ENCODE results near the gene PPIL1. TPM values are rescaled to one million over a fixed set of nuclear protein-coding genes. Genes with fewer than 3 reads are reported as not detected.

Gene PPIL1
- total RNA-seq, 1 experiment from 2014 or later: 87.8 TPM

GRCh38 chr6:36924131-36924530, 49.5 kb upstream of the PPIL1 start:
- no peak for DNase-seq
- H3K27ac Mint-ChIP-seq: no peak overlapping the region
- TF ChIP-seq, protein P1, sequence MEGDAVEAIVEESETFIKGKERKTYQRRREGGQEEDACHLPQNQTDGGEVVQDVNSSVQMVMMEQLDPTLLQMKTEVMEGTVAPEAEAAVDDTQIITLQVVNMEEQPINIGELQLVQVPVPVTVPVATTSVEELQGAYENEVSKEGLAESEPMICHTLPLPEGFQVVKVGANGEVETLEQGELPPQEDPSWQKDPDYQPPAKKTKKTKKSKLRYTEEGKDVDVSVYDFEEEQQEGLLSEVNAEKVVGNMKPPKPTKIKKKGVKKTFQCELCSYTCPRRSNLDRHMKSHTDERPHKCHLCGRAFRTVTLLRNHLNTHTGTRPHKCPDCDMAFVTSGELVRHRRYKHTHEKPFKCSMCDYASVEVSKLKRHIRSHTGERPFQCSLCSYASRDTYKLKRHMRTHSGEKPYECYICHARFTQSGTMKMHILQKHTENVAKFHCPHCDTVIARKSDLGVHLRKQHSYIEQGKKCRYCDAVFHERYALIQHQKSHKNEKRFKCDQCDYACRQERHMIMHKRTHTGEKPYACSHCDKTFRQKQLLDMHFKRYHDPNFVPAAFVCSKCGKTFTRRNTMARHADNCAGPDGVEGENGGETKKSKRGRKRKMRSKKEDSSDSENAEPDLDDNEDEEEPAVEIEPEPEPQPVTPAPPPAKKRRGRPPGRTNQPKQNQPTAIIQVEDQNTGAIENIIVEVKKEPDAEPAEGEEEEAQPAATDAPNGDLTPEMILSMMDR (conservative IDR thresholded peaks at IDR 0.05): no peak
- H3K4me1 Mint-ChIP-seq: 0 out of 4 replicates have a peak, but pooled peaks cover 2 to 3% of the 10 kb centered on the region in 2 experiments
- no peak overlapping the region for H4K91ac ChIP-seq (ENCODE audit: insufficient read length, low read depth, low read length)
- H3K9me3 ChIP-seq (ENCODE audit: control insufficient read depth, low read depth, low read length): no peaks in the 10 kb centered on the region
- no peak overlapping the region for H4K8ac ChIP-seq (replicated peaks; ENCODE audit: insufficient read length, low read depth, low read length)
- H2BK120ac ChIP-seq (ENCODE audit: low read depth, low read length, poor library complexity, severe bottlenecking): no peak overlapping the region
- H3K4me1 ChIP-seq (ENCODE audit: insufficient read depth, low read length): no peaks in the 10 kb centered on the region
- no peak overlapping the region for H4K5ac ChIP-seq (ENCODE audit: insufficient read length, low read depth, low read length)
- H3K4ac ChIP-seq (ENCODE audit: low read depth, low read length): no peak overlapping the region
- H3K4me2 ChIP-seq (ENCODE audit: insufficient read depth, insufficient read length, low read length): no peak overlapping the region
- H3K4me3 Mint-ChIP-seq: no peak overlapping the region
- WGBS (ENCODE audit: extremely low coverage, insufficient read length, low lambda C conversion rate): no CpG with 5 or more reads among the region's 4 CpGs
- no peak overlapping the region for H3K18ac ChIP-seq (ENCODE audit: insufficient read length, low read depth, low read length)
- H2BK15ac ChIP-seq (ENCODE audit: low read depth, low read length): no peak overlapping the region
- H2BK5ac ChIP-seq (ENCODE audit: insufficient read length, low read length): no peak overlapping the region
- H3T11ph ChIP-seq (ENCODE audit: low read length): no peak overlapping the region
- no peaks in the 10 kb centered on the region; a peak in 1 of 7 replicates for H3K36me3 Mint-ChIP-seq (ENCODE audit: insufficient read depth in 1 of 3, low read depth in 3 of 3)
- H2AFZ ChIP-seq (ENCODE audit: low read length): no peak overlapping the region
- H2BK12ac ChIP-seq (ENCODE audit: insufficient read length, low read depth, low read length): no peak overlapping the region
- no peaks in the 10 kb centered on the region for H3K23me2 ChIP-seq (ENCODE audit: insufficient read length, low read depth, low read length, poor library complexity, severe bottlenecking)
- H3K79me1 ChIP-seq (ENCODE audit: insufficient read depth, low read depth, low read length, poor library complexity, severe bottlenecking): no peaks in the 10 kb centered on the region
- no peaks in the 10 kb centered on the region for H3K27me3 Mint-ChIP-seq (ENCODE audit: low read depth)
- H3K27ac ChIP-seq (ENCODE audit: insufficient read length, low read depth, low read length): no peak overlapping the region
- no peak overlapping the region for H3K9ac ChIP-seq (ENCODE audit: extremely low read depth, insufficient read length, low read length)
- H2BK20ac ChIP-seq (ENCODE audit: low read depth, low read length, poor library complexity, severe bottlenecking): no peak overlapping the region
- no peak overlapping the region for H3K14ac ChIP-seq (ENCODE audit: insufficient read depth, low read length)
- H3K9me3 Mint-ChIP-seq: no peaks in the 10 kb centered on the region
- no peaks in the 10 kb centered on the region for H3K79me2 ChIP-seq (ENCODE audit: insufficient read depth, low read length)
- H3K27me3 ChIP-seq (ENCODE audit: insufficient read depth, low read length): no peaks in the 10 kb centered on the region
- no peaks in the 10 kb centered on the region for H4K20me1 ChIP-seq (ENCODE audit: control insufficient read depth, insufficient read depth, insufficient read length)
- H3K23ac ChIP-seq (ENCODE audit: insufficient read length, low read depth, low read length): no peak overlapping the region
- H3K56ac ChIP-seq (ENCODE audit: insufficient read length, low read depth, low read length): no peak overlapping the region
- H2AK5ac ChIP-seq (ENCODE audit: insufficient read length, low read length): no peak overlapping the region

Measured in H9 (cell line).